GM12878 (cell line): Measurements from ENCODE around the gene KIAA1328. TPM values are rescaled to one million over a fixed set of nuclear protein-coding genes. Genes with fewer than 3 reads are reported as not detected.

Source experiments
- ATAC-seq: fragments of 200-7000 bp; cut with Tn5 transposase; 3 replicates; pipeline ENCODE4 v1.9.1; 2020; ENCODE audit warnings: mild to moderate bottlenecking, moderate library complexity
- BruUV-seq: library from RNA; stranded (reverse); fragments of 400-500 nt; replicated peaks from 2 replicates; lab custom pipeline; 2021; lab: Mats Ljungman, UMichigan
- CTCF ChIA-PET: fragments of 300-600 bp; sonication (Branson Sonifier 250); formaldehyde crosslinking; extraction: SDS; loops from one replicate; lab custom pipeline; 2021; ENCODE audit warnings: inconsistent platforms; lab: Yijun Ruan, JAX
- POLR2A ChIA-PET: fragments of 350-600 bp; formaldehyde crosslinking; extraction: SDS; loops from one replicate; lab custom pipeline; 2021; ENCODE audit warnings: inconsistent platforms; lab: Charles Lee
- RAD21 ChIA-PET: fragments of 300-600 bp; sonication (Branson Sonifier 250); formaldehyde crosslinking; loops from one replicate; lab custom pipeline; 2023; ENCODE audit warnings: antibody characterized with exemption; ENCODE audit not compliant: unreplicated experiment; lab: Charles Lee
- SMC1A ChIA-PET: fragments of 300-600 bp; sonication (Branson Sonifier 250); formaldehyde crosslinking; loops from one replicate; lab custom pipeline; 2023; ENCODE audit not compliant: unreplicated experiment, uncharacterized antibody; lab: Charles Lee
- DNase-seq: peaks from one replicate; pipeline ENCODE4 v3.0.0-alpha.2; 2011; ENCODE audit warnings: low read depth, low spot score
- FAIRE-seq: peaks from 3 replicates; lab custom pipeline; 2011; peaks lifted over from hg19 to GRCh38; lab: Jason Lieb, UNC
- H2AFZ ChIP-seq: 2 replicates; pipeline ENCODE4 v1.6.0; 2011; ENCODE audit warnings: low read depth, low read length, control low read depth; ENCODE audit not compliant: control insufficient read depth
- H3K27ac ChIP-seq: 2 replicates; pipeline ENCODE4 v1.5.1; 2011; ENCODE audit warnings: control low read depth; ENCODE audit not compliant: control insufficient read depth, insufficient read depth
- H3K27me3 ChIP-seq, 2 experiments: replicated peaks in 1 of 2; 2 replicates each; pipeline versions ENCODE4 v1.6.0 to v1.6.1; 2011; ENCODE audit warnings: low read length in 1 of 2; ENCODE audit not compliant: control insufficient read depth in 2 of 2, insufficient read depth in 2 of 2
- H3K36me3 ChIP-seq, 2 experiments: 2 replicates each; pipeline ENCODE4 v1.5.1; 2011; ENCODE audit warnings: low read length in 1 of 2; ENCODE audit not compliant: control insufficient read depth in 2 of 2, insufficient read depth in 2 of 2
- H3K4me1 ChIP-seq: 2 replicates; pipeline ENCODE4 v1.6.1; 2011; ENCODE audit warnings: mild to moderate bottlenecking, low read length, moderate library complexity, mixed read lengths; ENCODE audit not compliant: control insufficient read depth, insufficient read depth
- H3K4me2 ChIP-seq: 2 replicates; pipeline ENCODE4 v1.6.0; 2011; ENCODE audit warnings: control low read depth; ENCODE audit not compliant: control insufficient read depth, insufficient read depth
- H3K4me3 ChIP-seq: fragments of 200-600 bp; sonication (generic); 2 replicates; pipeline ENCODE4 v1.5.1; 2016
- H3K79me2 ChIP-seq: 2 replicates; pipeline ENCODE4 v1.6.0; 2011; ENCODE audit warnings: low read length; ENCODE audit not compliant: control insufficient read depth, insufficient read depth
- H3K9ac ChIP-seq: 2 replicates; pipeline ENCODE4 v1.8.0; 2011; ENCODE audit warnings: low read length, control low read depth, mixed read lengths; ENCODE audit not compliant: control insufficient read depth, insufficient read depth
- H3K9me3 ChIP-seq: replicated peaks from 3 replicates; pipeline ENCODE4 v1.5.1; 2011; ENCODE audit warnings: mild to moderate bottlenecking, low read length; ENCODE audit not compliant: control insufficient read depth, insufficient read depth
- H4K20me1 ChIP-seq: 2 replicates; pipeline ENCODE4 v1.6.0; 2011; ENCODE audit not compliant: control insufficient read depth, insufficient read depth
- ATF3 ChIP-seq: IDR thresholded peaks from 2 replicates; pipeline ENCODE4 v1.6.1; 2011; ENCODE audit warnings: low read depth, mild to moderate bottlenecking, low read length, moderate library complexity, borderline replicate concordance; ENCODE audit errors: extremely low read depth
- BMI1 ChIP-seq: fragments of 450-650 bp; IDR thresholded peaks from 2 replicates; pipeline ENCODE4 v1.6.1; 2016; ENCODE audit warnings: mild to moderate bottlenecking, moderate library complexity, borderline replicate concordance
- CHD4 ChIP-seq: fragments of 200-600 bp; sonication (generic); IDR thresholded peaks from 2 replicates; pipeline ENCODE4 v1.6.1; 2016; ENCODE audit warnings: mild to moderate bottlenecking
- CREB1 ChIP-seq: IDR thresholded peaks from 2 replicates; pipeline ENCODE4 v1.6.1; 2012; ENCODE audit warnings: low read depth, mild to moderate bottlenecking, inconsistent platforms
- FOXK2 ChIP-seq: fragments of 450-650 bp; IDR thresholded peaks from 2 replicates; pipeline ENCODE4 v1.6.1; 2017; ENCODE audit warnings: mild to moderate bottlenecking, moderate library complexity
- MXI1 ChIP-seq: fragments of 150-350 bp; IDR thresholded peaks from 2 replicates; pipeline ENCODE4 v1.6.1; 2011; ENCODE audit warnings: low read depth, mild to moderate bottlenecking, inconsistent platforms, low read length, improper control_type of control experiment
- NKRF ChIP-seq: fragments of 450-650 bp; conservative IDR thresholded peaks from 2 replicates; pipeline ENCODE4 v1.6.1; 2017; ENCODE audit warnings: mild to moderate bottlenecking, moderate library complexity
- PBX3 ChIP-seq: IDR thresholded peaks from 2 replicates; pipeline ENCODE4 v1.6.1; 2011; ENCODE audit warnings: mild to moderate bottlenecking, low read depth, low read length, moderate library complexity; ENCODE audit not compliant: insufficient replicate concordance
- RBBP5 ChIP-seq: fragments of 200-600 bp; sonication (generic); conservative IDR thresholded peaks from 2 replicates; pipeline ENCODE4 v1.6.1; 2016
- USF2 ChIP-seq: IDR thresholded peaks from 2 replicates; pipeline ENCODE4 v1.6.1; 2011; ENCODE audit warnings: low read depth, low read length, improper control_type of control experiment, borderline replicate concordance
- WRNIP1 ChIP-seq: IDR thresholded peaks from 2 replicates; pipeline ENCODE4 v1.6.1; 2011; ENCODE audit warnings: low read depth, low read length, improper control_type of control experiment, borderline replicate concordance
- ZZZ3 ChIP-seq: IDR thresholded peaks from 2 replicates; pipeline ENCODE4 v1.6.1; 2011; ENCODE audit warnings: low read depth; ENCODE audit not compliant: control insufficient read depth, insufficient read length
- WGBS: methylation state at CpG from one replicate; pipeline ENCODE4 v1.1.6; 2016; ENCODE audit warnings: low lambda C conversion rate; ENCODE audit not compliant: insufficient replicate concordance, insufficient coverage; ENCODE audit errors: missing lambda C conversion rate; 5-methylcytosine and 5-hydroxymethylcytosine counted together
- in situ Hi-C: fragments of 300-500 bp; cut with MboI; formaldehyde crosslinking; loops from 9 replicates; pipeline ENCODE4 v1.14.3; 2018; ENCODE audit warnings: mixed read lengths
- intact Hi-C: fragments of 100-400 bp; cut with micrococcal nuclease; formaldehyde crosslinking; loops from one replicate; pipeline ENCODE4 v1.14.2; 2022; ENCODE audit not compliant: unreplicated experiment
- polyA plus RNA-seq, 11 experiments: library from polyadenylated mRNA; depleted of rRNA in 4 of 11; unstranded in 6 of 11; stranded (reverse) in 5 of 11; fragments of >200 nt; fragmentation: Nextera tagmentation in 4 of 11; fragmentation: Illumina TruSeq in 1 of 11; extraction: Ambion mirVana in 4 of 11; extraction: Trizol in 1 of 11; gene quantifications; 1 replicate in 1 of 11; 2 replicates in 10 of 11; pipeline versions ENCODE4 v1.2.1 to v1.2.3, GENCODE V29; 2011 to 2016; ENCODE audit warnings: inconsistent platforms in 2 of 11, missing spikeins in 2 of 11, low read depth in 1 of 11
- total RNA-seq, 4 experiments: library from RNA; depleted of rRNA in 3 of 4; stranded (reverse); fragments of >200 nt in 3 of 4; fragmentation: Illumina TruSeq in 1 of 4; extraction: Trizol in 1 of 4; gene quantifications; 2 replicates each; pipeline versions ENCODE4 v1.2.1 to v1.2.3, GENCODE V29; 2013 to 2021

The KIAA1328 gene
- total and polyA plus RNA-seq, 10 of the 15 experiments (the other 5 are each of a cell fraction or from before 2014, with no cell fraction given), result 3.1 to 7.1 (median 4.6) TPM

GRCh38 chr18:36813101-36813775, 15.7 kb upstream of the KIAA1328 start (continued):
- TF ChIP-seq USF2 (no peak), BMI1 (no peak), ATF3 (no peak), FOXK2 (no peak)

- H3K27me3 ChIP-seq, result no peaks in the 10 kb centered on the region
- H3K79me2 ChIP-seq, result no peaks in the 10 kb centered on the region
- WGBS, result 78% methylated on average over 3 of the region's 3 CpGs
- H3K4me3 ChIP-seq, result no peak overlapping the region
- in situ Hi-C loops, result loop anchor here (25.0 kb wide), 1 partner anchor 1227 kb away; the partner anchor contains the start of gene GALNT1
- H3K36me3 ChIP-seq, result peaks cover 5 to 6% of the 10 kb centered on the region in 2 experiments; a peak in 3 of 4 replicates
- H2AFZ ChIP-seq, result no peak overlapping the region
- FAIRE-seq, result no peak
- ChIA-PET CTCF (interaction anchor here (1.6 kb wide), 1 partner anchor 126 kb away, joined by 5 read pairs; no protein-coding TSS in a partner anchor), POLR2A (no interaction called here), RAD21 (no interaction called here), SMC1A (interaction anchor here (1.1 kb wide), 1 partner anchor 9 kb away, joined by 3 read pairs; no protein-coding TSS in a partner anchor)
- H4K20me1 ChIP-seq, result no peaks in the 10 kb centered on the region
- TF ChIP-seq RBBP5 (no peak), PBX3 (no peak), ZZZ3 (no peak), WRNIP1 (no peak), CREB1 (no peak), CHD4 (no peak), NKRF (no peak), MXI1 (no peak)
- TF ChIP-seq, all 136 proteins: peak for 0
- H3K4me2 ChIP-seq, result no peak overlapping the region
- intact Hi-C loops, result no loop called here
- H3K4me1 ChIP-seq, result no peaks in the 10 kb centered on the region
- BruUV-seq, result no TSS peak
- no peak overlapping the region for H3K27ac ChIP-seq
- ATAC-seq (no peak), DNase-seq (no peak)
- no peak overlapping the region for H3K9ac ChIP-seq
- no peaks in the 10 kb centered on the region for H3K9me3 ChIP-seq
Observed at GRCh38 chr18:36813824-36814223, 15.1 kb upstream of the KIAA1328 start.
